Endothelial cell of umbilical vein (primary cell): ENCODE data around the gene ZNF223. TPM values are rescaled to one million over a fixed set of nuclear protein-coding genes. Genes with fewer than 3 reads are reported as not detected.

Source experiments
- BruUV-seq: library from RNA; stranded (reverse); fragments of 400-500 nt; replicated peaks from 2 replicates; lab custom pipeline; 2021; lab: Mats Ljungman, UMichigan
- CTCF ChIA-PET: fragments of 300-600, 350-600 bp; sonication (Branson Sonifier 250); formaldehyde crosslinking; loops from one replicate; lab custom pipeline; 2021; ENCODE audit warnings: antibody characterized with exemption, inconsistent platforms; lab: Charles Lee
- POLR2A ChIA-PET: fragments of 300-600, 350-600 bp; sonication (Branson Sonifier 250); formaldehyde crosslinking; loops from one replicate; lab custom pipeline; 2021; ENCODE audit warnings: antibody characterized with exemption, inconsistent platforms; lab: Charles Lee
- DNase-seq: peaks from one replicate; pipeline ENCODE4 v3.0.0-alpha.2; 2011; ENCODE audit warnings: low read depth, low spot score
- FAIRE-seq: peaks from 2 replicates; lab custom pipeline; 2011; peaks lifted over from hg19 to GRCh38; lab: Jason Lieb, UNC
- H2AFZ ChIP-seq: 2 replicates; pipeline ENCODE4 v1.6.0; 2012; ENCODE audit warnings: low read depth, low read length, control low read depth, inconsistent platforms
- H3K27ac ChIP-seq: 2 replicates; pipeline ENCODE4 v1.5.1; 2011; ENCODE audit warnings: low read depth, mild to moderate bottlenecking, control low read depth, low read length, moderate library complexity; ENCODE audit not compliant: insufficient read depth
- H3K27me3 ChIP-seq, 2 experiments: 2 replicates each; pipeline versions ENCODE4 v1.6.0 to v1.6.1; 2011; ENCODE audit warnings: low read length in 2 of 2, mixed read lengths in 1 of 2; ENCODE audit not compliant: control insufficient read depth in 2 of 2, insufficient read depth in 2 of 2
- H3K36me3 ChIP-seq, 2 experiments: 2 replicates in 1 of 2; 3 replicates in 1 of 2; pipeline ENCODE4 v1.5.1; 2011; ENCODE audit warnings: low read length in 2 of 2, mild to moderate bottlenecking in 1 of 2, moderate library complexity in 1 of 2; ENCODE audit not compliant: control insufficient read depth in 2 of 2, insufficient read depth in 2 of 2; ENCODE audit errors: extremely low read depth in 1 of 2
- H3K4me1 ChIP-seq: 3 replicates; pipeline ENCODE4 v1.5.1; 2011; ENCODE audit warnings: mild to moderate bottlenecking, low read length; ENCODE audit not compliant: control insufficient read depth, insufficient read depth; ENCODE audit errors: extremely low read depth
- H3K4me2 ChIP-seq: 2 replicates; pipeline ENCODE4 v1.6.1; 2011; ENCODE audit warnings: low read length, control low read depth, mixed read lengths; ENCODE audit not compliant: insufficient read depth
- H3K4me3 ChIP-seq, 3 experiments: fragments of 200-600 bp in 1 of 3; sonication (generic), shearing (Covaris generic) in 1 of 3; replicated peaks in 1 of 3; 2 replicates each; pipeline ENCODE4 v1.5.1; 2011 to 2016; ENCODE audit warnings: control low read depth in 3 of 3, low read length in 3 of 3, mild to moderate bottlenecking in 2 of 3, inconsistent platforms in 1 of 3, low read depth in 1 of 3, moderate library complexity in 1 of 3; ENCODE audit not compliant: insufficient read depth in 1 of 3
- H3K79me2 ChIP-seq: 2 replicates; pipeline ENCODE4 v1.6.0; 2012; ENCODE audit warnings: low read length, inconsistent platforms; ENCODE audit not compliant: control insufficient read depth, insufficient read depth
- H3K9ac ChIP-seq: replicated peaks from 2 replicates; pipeline ENCODE3; 2011; ENCODE audit warnings: low read length, control low read depth; ENCODE audit not compliant: insufficient read depth; ENCODE audit errors: extremely low read depth
- H3K9me1 ChIP-seq: replicated peaks from 3 replicates; pipeline ENCODE4 v1.6.0; 2011; ENCODE audit warnings: mild to moderate bottlenecking, low read length; ENCODE audit not compliant: control insufficient read depth, insufficient read depth; ENCODE audit errors: extremely low read depth
- H3K9me3 ChIP-seq: replicated peaks from 2 replicates; pipeline ENCODE4 v1.5.1; 2012; ENCODE audit warnings: low read length, inconsistent platforms; ENCODE audit not compliant: control insufficient read depth, insufficient read depth
- H4K20me1 ChIP-seq: replicated peaks from 2 replicates; pipeline ENCODE3; 2011; ENCODE audit warnings: mild to moderate bottlenecking, low read length; ENCODE audit not compliant: control insufficient read depth, insufficient read depth; ENCODE audit errors: extremely low read depth
- FOS ChIP-seq: IDR thresholded peaks from 2 replicates; pipeline ENCODE4 v1.6.1; 2011; ENCODE audit warnings: mild to moderate bottlenecking, low read length, moderate library complexity, borderline replicate concordance; ENCODE audit not compliant: insufficient read depth
- JUN ChIP-seq: IDR thresholded peaks from 2 replicates; pipeline ENCODE4 v1.6.1; 2011; ENCODE audit warnings: borderline replicate concordance, low read depth; ENCODE audit not compliant: insufficient read length, insufficient read depth
- POLR2A ChIP-seq: IDR thresholded peaks from 2 replicates; pipeline ENCODE4 v1.6.1; 2012; ENCODE audit warnings: low read depth, mild to moderate bottlenecking, control low read depth, low read length
- dilution Hi-C: fragments of 300-500 bp; cut with MboI; formaldehyde crosslinking; loops from one replicate; pipeline ENCODE4 v1.15.0; 2019; ENCODE audit warnings: low sequenced_read_pairs; ENCODE audit not compliant: extremely low pct_ligation_motif_present
- intact Hi-C: fragments of 100-400 bp; cut with micrococcal nuclease; formaldehyde crosslinking; loops from one replicate; pipeline ENCODE4 v1.10.0; 2022
- polyA plus RNA-seq, 4 experiments: library from polyadenylated mRNA; depleted of rRNA in 3 of 4; stranded (reverse) in 3 of 4; unstranded in 1 of 4; fragments of >200 nt; gene quantifications; 2 replicates each; pipeline versions ENCODE4 v1.2.1 to v1.2.3, GENCODE V29; 2011 to 2012; ENCODE audit warnings: missing spikeins in 1 of 4
- total RNA-seq: library from RNA; stranded (reverse); gene quantifications from 2 replicates; pipeline ENCODE4 v1.2.3, GENCODE V29; 2021
- TF ChIP-seq, protein P1 (sequence below): IDR thresholded peaks from 2 replicates; pipeline ENCODE4 v1.6.1; 2011; ENCODE audit not compliant: insufficient read depth, insufficient read length
- TF ChIP-seq, protein P2 (sequence below), 2 donors: IDR thresholded peaks; 1 replicate in 1 of 2; 2 replicates in 1 of 2; pipeline ENCODE4 v1.5.1; 2011; ENCODE audit warnings: low read length in 2 of 2, mild to moderate bottlenecking in 2 of 2, moderate library complexity in 2 of 2, control low read depth in 1 of 2, inconsistent platforms in 1 of 2, low read depth in 1 of 2; ENCODE audit not compliant: insufficient read depth in 1 of 2; ENCODE audit errors: extremely low read depth in 1 of 2

ZNF223 gene
- total and polyA plus RNA-seq, 2 donors (not counting 3 experiments of a cell fraction or from before 2014, with no cell fraction given), result 1.6 to 3.7 TPM

DNA sequence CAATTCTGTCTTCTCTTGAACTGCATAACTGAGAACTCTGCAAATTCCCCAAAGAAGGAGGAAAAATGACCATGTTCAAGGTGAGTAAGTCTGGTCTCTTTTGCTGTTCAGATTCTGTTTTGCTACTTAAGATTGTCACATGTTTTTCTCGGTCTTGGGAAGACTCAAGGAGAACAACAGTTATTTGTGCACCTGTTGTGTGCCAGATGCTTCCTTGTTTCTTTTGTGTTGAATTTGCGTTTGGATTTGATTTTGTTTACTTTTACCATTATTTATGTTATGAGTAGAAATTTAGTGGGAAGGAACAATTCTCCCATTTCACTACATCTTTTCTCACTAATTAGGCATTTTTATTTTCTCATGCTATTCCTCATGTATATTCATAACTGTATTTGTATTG lies 24.5 kb downstream of the ZNF223 start:
- Histone ChIP-seq H3K9me1 (no peaks in the 10 kb centered on the region), H3K27me3 (no peaks in the 10 kb centered on the region), H4K20me1 (no peaks in the 10 kb centered on the region), H3K4me3 (no peak overlapping the region), H3K36me3 (no peaks in the 10 kb centered on the region), H2AFZ (no peak overlapping the region), H3K27ac (no peak overlapping the region), H3K4me1 (peaks cover 10% of the 10 kb centered on the region), H3K4me2 (no peak overlapping the region), H3K9me3 (no peaks in the 10 kb centered on the region), H3K9ac (no peak overlapping the region), H3K79me2 (no peaks in the 10 kb centered on the region)
- POLR2A ChIA-PET, result no interaction called here
- TF ChIP-seq, protein P1, sequence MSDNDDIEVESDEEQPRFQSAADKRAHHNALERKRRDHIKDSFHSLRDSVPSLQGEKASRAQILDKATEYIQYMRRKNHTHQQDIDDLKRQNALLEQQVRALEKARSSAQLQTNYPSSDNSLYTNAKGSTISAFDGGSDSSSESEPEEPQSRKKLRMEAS, result no peak
- TF ChIP-seq, protein P2, sequence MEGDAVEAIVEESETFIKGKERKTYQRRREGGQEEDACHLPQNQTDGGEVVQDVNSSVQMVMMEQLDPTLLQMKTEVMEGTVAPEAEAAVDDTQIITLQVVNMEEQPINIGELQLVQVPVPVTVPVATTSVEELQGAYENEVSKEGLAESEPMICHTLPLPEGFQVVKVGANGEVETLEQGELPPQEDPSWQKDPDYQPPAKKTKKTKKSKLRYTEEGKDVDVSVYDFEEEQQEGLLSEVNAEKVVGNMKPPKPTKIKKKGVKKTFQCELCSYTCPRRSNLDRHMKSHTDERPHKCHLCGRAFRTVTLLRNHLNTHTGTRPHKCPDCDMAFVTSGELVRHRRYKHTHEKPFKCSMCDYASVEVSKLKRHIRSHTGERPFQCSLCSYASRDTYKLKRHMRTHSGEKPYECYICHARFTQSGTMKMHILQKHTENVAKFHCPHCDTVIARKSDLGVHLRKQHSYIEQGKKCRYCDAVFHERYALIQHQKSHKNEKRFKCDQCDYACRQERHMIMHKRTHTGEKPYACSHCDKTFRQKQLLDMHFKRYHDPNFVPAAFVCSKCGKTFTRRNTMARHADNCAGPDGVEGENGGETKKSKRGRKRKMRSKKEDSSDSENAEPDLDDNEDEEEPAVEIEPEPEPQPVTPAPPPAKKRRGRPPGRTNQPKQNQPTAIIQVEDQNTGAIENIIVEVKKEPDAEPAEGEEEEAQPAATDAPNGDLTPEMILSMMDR (IDR thresholded peaks at IDR 0.05; ENCODE audit: extremely low read depth in 1 of 2, insufficient read depth in 1 of 2, low read depth in 1 of 2, low read length in 2 of 2), result no peak
- BruUV-seq, result no TSS peak
- dilution Hi-C loops, result no loop called here
- CTCF ChIA-PET, result no interaction called here
- no peak for DNase-seq
- FAIRE-seq, result no peak
- intact Hi-C loops, result no loop called here

DNA sequence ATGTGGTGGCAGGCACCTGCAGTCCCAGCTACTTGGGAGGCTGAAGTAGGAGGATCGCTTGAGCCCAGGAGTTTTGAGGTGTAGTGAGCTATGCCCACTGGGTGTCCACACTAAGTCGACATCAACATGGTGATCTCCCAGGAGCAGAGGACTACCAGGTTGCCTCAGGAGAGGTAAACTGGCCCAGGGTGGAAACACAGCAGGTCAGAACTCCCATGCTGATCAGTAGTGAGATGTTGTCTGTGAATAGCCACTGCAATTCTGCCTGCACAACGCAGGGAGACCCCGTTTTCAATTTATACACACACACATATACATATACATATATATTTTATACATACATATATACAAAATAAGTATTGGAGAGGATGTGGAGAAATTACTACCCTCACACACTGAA lies 40.3 kb downstream of the ZNF223 start:
- Histone ChIP-seq H3K4me2 (no peak overlapping the region), H4K20me1 (no peaks in the 10 kb centered on the region), H3K9me1 (no peaks in the 10 kb centered on the region), H3K9me3 (no peaks in the 10 kb centered on the region), H3K9ac (no peak overlapping the region), H3K27me3 (no peaks in the 10 kb centered on the region), H3K79me2 (peaks cover 11% of the 10 kb centered on the region), H3K4me1 (peaks cover 8% of the 10 kb centered on the region), H3K4me3 (no peak overlapping the region), H3K27ac (no peak overlapping the region), H2AFZ (no peak overlapping the region), H3K36me3 (peaks cover 1 to 2% of the 10 kb centered on the region in 2 experiments)
- ChIA-PET CTCF (no interaction called here), POLR2A (no interaction called here)
- TF ChIP-seq, protein P1, result no peak
- no peak for TF ChIP-seq JUN
- no peak for TF ChIP-seq POLR2A
- no peak for TF ChIP-seq FOS
- intact Hi-C loops (loop anchor here (5.0 to 10.0 kb wide), 2 partner anchors 267 to 310 kb away; partner anchors contain the start of genes ZNF283 and ZNF285), dilution Hi-C loops (no loop called here)
- FAIRE-seq (no peak), DNase-seq (no peak)
- BruUV-seq, result no TSS peak
